Fibroblast of pulmonary artery (primary cell): ENCODE results near the gene TREML2.
"Not testable (repeated sequence)": the region's sequence is repeated elsewhere in the genome, so short reads cannot be mapped to it uniquely, and the experiment has no call there.

Source experiments
- DNase-seq: peaks from one replicate; pipeline ENCODE4 v3.0.0-alpha.2; 2010; ENCODE audit warnings: low read depth
- H3K4me3 ChIP-seq: replicated peaks from 2 replicates; pipeline ENCODE4 v1.5.1; 2011; ENCODE audit warnings: low read depth, mild to moderate bottlenecking, control low read depth, low read length, moderate library complexity
- CTCF ChIP-seq: IDR thresholded peaks from 2 replicates; pipeline ENCODE4 v1.5.1; 2011; ENCODE audit warnings: mild to moderate bottlenecking, control low read depth, low read length, inconsistent platforms; ENCODE audit errors: missing control alignments

TREML2 gene

GRCh38 chr6:41200901-41201763 is at the start of gene TREML2:
TREML2 (minus strand) TSS chr6:41201149; CDS start chr6:41201008, 141 bp downstream.
- no peak within 1 kb of the TSS for H3K4me3 ChIP-seq
- DNase-seq = no peak
- TF ChIP-seq CTCF = no peak

GRCh38 chr6:41247882-41248705 is 47.1 kb upstream of the TREML2 start:
- DNase-seq = no peak
- no peak for TF ChIP-seq CTCF
- no peak overlapping the region for H3K4me3 ChIP-seq

GRCh38 chr6:41247288-41247865 is 46.4 kb upstream of the TREML2 start:
- H3K4me3 ChIP-seq = no peak overlapping the region
- no peak for TF ChIP-seq CTCF
- DNase-seq = no peak

- not testable (repeated sequence) for DNase-seq, H3K4me3 ChIP-seq
These were observed 45.6 kb upstream of the TREML2 start for GRCh38 chr6:41246529-41246928.

- no peak for TF ChIP-seq CTCF
- no peak for DNase-seq
- H3K4me3 ChIP-seq = no peak overlapping the region
These were observed 38.7 kb upstream of the TREML2 start for GRCh38 chr6:41239467-41240159.

- no peak overlapping the region for H3K4me3 ChIP-seq
- DNase-seq = no peak
- no peak for TF ChIP-seq CTCF
These were observed 36.2 kb upstream of the TREML2 start for GRCh38 chr6:41237128-41237527.
